Stimulated activated CD8-positive, alpha-beta memory T cell treated with anti-CD3 and anti-CD28 coated beads, Interleukin-12 subunit alpha, Interleukin-12 subunit beta, amount 100 ng/mL, for 1 hour (primary cell): ENCODE measurements around the gene PRPF18.

Experiments
- DNase-seq: peaks from one replicate; pipeline ENCODE4 v3.0.0-alpha.2; 2020; ENCODE audit warnings: low read depth

The PRPF18 gene

GRCh38 chr10:13669182-13669855, 82.6 kb downstream of the PRPF18 start:
- no peak for DNase-seq

GRCh38 chr10:13669901-13670300, 83.1 kb downstream of the PRPF18 start:
- no peak for DNase-seq

GRCh38 chr10:13670311-13670710, 83.5 kb downstream of the PRPF18 start:
- no peak for DNase-seq

GRCh38 chr10:13671904-13672303, 85.1 kb downstream of the PRPF18 start:
- DNase-seq = no peak

GRCh38 chr10:13672548-13672947, 85.8 kb downstream of the PRPF18 start:
- DNase-seq = no peak

GRCh38 chr10:13673156-13673555, 86.4 kb downstream of the PRPF18 start:
- DNase-seq = no peak

GRCh38 chr10:13674645-13675588, 88.2 kb downstream of the PRPF18 start:
- DNase-seq = no peak

GRCh38 chr10:13678101-13678843, 91.5 kb downstream of the PRPF18 start:
- no peak for DNase-seq
